H9 (cell line): ENCODE measurements around the gene RORB. TPM values are rescaled to one million over a fixed set of nuclear protein-coding genes. Genes with fewer than 3 reads are reported as not detected.

Source experiments
- DNase-seq: peaks from one replicate; pipeline ENCODE4 v3.0.0-alpha.2; 2017
- H2AFZ ChIP-seq: one replicate; pipeline ENCODE4 v1.6.1; 2013; ENCODE audit warnings: mild to moderate bottlenecking, low read length, control low read depth, moderate library complexity
- H2AK5ac ChIP-seq: 2 replicates; pipeline ENCODE4 v1.6.1; 2013; ENCODE audit warnings: low read length, control low read depth, mixed read lengths; ENCODE audit not compliant: insufficient read length
- H2BK120ac ChIP-seq: one replicate; pipeline ENCODE4 v1.6.1; 2013; ENCODE audit warnings: low read depth, mild to moderate bottlenecking, low read length, control low read depth, inconsistent platforms; ENCODE audit not compliant: poor library complexity, severe bottlenecking
- H2BK12ac ChIP-seq: 2 replicates; pipeline ENCODE4 v1.6.1; 2013; ENCODE audit warnings: low read length, control low read depth, mixed read lengths, low read depth; ENCODE audit not compliant: insufficient read length
- H2BK15ac ChIP-seq: 2 replicates; pipeline ENCODE4 v1.6.1; 2013; ENCODE audit warnings: low read depth, low read length, control low read depth
- H2BK20ac ChIP-seq: one replicate; pipeline ENCODE4 v1.6.1; 2013; ENCODE audit warnings: low read depth, mild to moderate bottlenecking, low read length, control low read depth, inconsistent platforms; ENCODE audit not compliant: poor library complexity, severe bottlenecking
- H2BK5ac ChIP-seq: 2 replicates; pipeline ENCODE4 v1.6.1; 2013; ENCODE audit warnings: low read length, control low read depth, mixed read lengths; ENCODE audit not compliant: insufficient read length
- H3K14ac ChIP-seq: 2 replicates; pipeline ENCODE4 v1.6.1; 2013; ENCODE audit warnings: low read length, control low read depth; ENCODE audit not compliant: insufficient read depth
- H3K18ac ChIP-seq: 2 replicates; pipeline ENCODE4 v1.6.1; 2013; ENCODE audit warnings: low read depth, mild to moderate bottlenecking, mixed read lengths, low read length, control low read depth; ENCODE audit not compliant: insufficient read length
- H3K23ac ChIP-seq: 2 replicates; pipeline ENCODE4 v1.6.1; 2013; ENCODE audit warnings: low read length, control low read depth, mixed read lengths, low read depth; ENCODE audit not compliant: insufficient read length
- H3K23me2 ChIP-seq: 2 replicates; pipeline ENCODE4 v1.6.1; 2013; ENCODE audit warnings: low read depth, mild to moderate bottlenecking, mixed read lengths, low read length, control low read depth; ENCODE audit not compliant: insufficient read length, poor library complexity, severe bottlenecking
- H3K27ac ChIP-seq: 2 replicates; pipeline ENCODE4 v1.5.1; 2013; ENCODE audit warnings: low read length, control low read depth, mixed read lengths, low read depth; ENCODE audit not compliant: insufficient read length
- H3K27me3 ChIP-seq: 2 replicates; pipeline ENCODE4 v1.6.1; 2013; ENCODE audit warnings: low read length, control low read depth, inconsistent platforms; ENCODE audit not compliant: insufficient read depth
- H3K4ac ChIP-seq: 2 replicates; pipeline ENCODE4 v1.6.1; 2013; ENCODE audit warnings: low read depth, mild to moderate bottlenecking, control low read depth, inconsistent platforms, low read length, moderate library complexity
- H3K4me1 ChIP-seq: 2 replicates; pipeline ENCODE4 v1.6.1; 2013; ENCODE audit warnings: low read length, control low read depth, inconsistent platforms; ENCODE audit not compliant: insufficient read depth
- H3K4me2 ChIP-seq: 2 replicates; pipeline ENCODE4 v1.6.1; 2013; ENCODE audit warnings: low read length, control low read depth, mixed read lengths; ENCODE audit not compliant: insufficient read length, insufficient read depth
- H3K56ac ChIP-seq: 2 replicates; pipeline ENCODE4 v1.6.1; 2013; ENCODE audit warnings: low read depth, mild to moderate bottlenecking, mixed read lengths, low read length, control low read depth; ENCODE audit not compliant: insufficient read length
- H3K79me1 ChIP-seq: 2 replicates; pipeline ENCODE4 v1.6.1; 2013; ENCODE audit warnings: low read depth, mild to moderate bottlenecking, moderate library complexity, low read length, control low read depth, inconsistent platforms; ENCODE audit not compliant: insufficient read depth, poor library complexity, severe bottlenecking
- H3K79me2 ChIP-seq: 2 replicates; pipeline ENCODE4 v1.6.1; 2013; ENCODE audit warnings: low read length, control low read depth, inconsistent platforms; ENCODE audit not compliant: insufficient read depth
- H3K9ac ChIP-seq: 2 replicates; pipeline ENCODE4 v1.6.1; 2013; ENCODE audit warnings: low read length, control low read depth, mixed read lengths; ENCODE audit not compliant: insufficient read length; ENCODE audit errors: extremely low read depth
- H3K9me3 ChIP-seq: one replicate; pipeline ENCODE4 v1.6.1; 2013; ENCODE audit warnings: low read depth, low read length, inconsistent platforms; ENCODE audit not compliant: control insufficient read depth
- H3T11ph ChIP-seq: one replicate; pipeline ENCODE4 v1.6.1; 2013; ENCODE audit warnings: mild to moderate bottlenecking, low read length, control low read depth, inconsistent platforms
- H4K20me1 ChIP-seq: one replicate; pipeline ENCODE4 v1.6.1; 2013; ENCODE audit not compliant: control insufficient read depth, insufficient read length, insufficient read depth
- H4K5ac ChIP-seq: 2 replicates; pipeline ENCODE4 v1.6.1; 2013; ENCODE audit warnings: low read depth, mild to moderate bottlenecking, mixed read lengths, low read length, control low read depth; ENCODE audit not compliant: insufficient read length
- H4K8ac ChIP-seq: replicated peaks from 2 replicates; pipeline ENCODE4 v1.6.1; 2013; ENCODE audit warnings: low read length, control low read depth, mixed read lengths, low read depth; ENCODE audit not compliant: insufficient read length
- H4K91ac ChIP-seq: 2 replicates; pipeline ENCODE4 v1.6.1; 2013; ENCODE audit warnings: low read depth, mild to moderate bottlenecking, moderate library complexity, mixed read lengths, low read length, control low read depth; ENCODE audit not compliant: insufficient read length
- H3K27ac Mint-ChIP-seq, 3 experiments: 2 replicates in 2 of 3; 3 replicates in 1 of 3; pipeline ENCODE4 v1.8.0; 2020 to 2021; ENCODE audit warnings: mixed read lengths in 3 of 3, mild to moderate bottlenecking in 1 of 3, moderate library complexity in 1 of 3
- H3K27me3 Mint-ChIP-seq: 2 replicates; pipeline ENCODE4 v1.8.0; 2021; ENCODE audit warnings: low read depth, mild to moderate bottlenecking, moderate library complexity, mixed read lengths
- H3K36me3 Mint-ChIP-seq, 3 experiments: 2 replicates in 2 of 3; 3 replicates in 1 of 3; pipeline ENCODE4 v1.8.0; 2020 to 2021; ENCODE audit warnings: low read depth in 3 of 3, mixed read lengths in 3 of 3; ENCODE audit not compliant: insufficient read depth in 1 of 3
- H3K4me1 Mint-ChIP-seq, 2 experiments: 2 replicates each; pipeline ENCODE4 v1.8.0; 2020; ENCODE audit warnings: mixed read lengths in 2 of 2
- H3K4me3 Mint-ChIP-seq, 2 experiments: 2 replicates in 1 of 2; 3 replicates in 1 of 2; pipeline ENCODE4 v1.8.0; 2020 to 2021; ENCODE audit warnings: mild to moderate bottlenecking in 2 of 2, mixed read lengths in 2 of 2, moderate library complexity in 1 of 2
- H3K9me3 Mint-ChIP-seq, 2 experiments: 2 replicates in 1 of 2; 3 replicates in 1 of 2; pipeline ENCODE4 v1.8.0; 2020; ENCODE audit warnings: mild to moderate bottlenecking in 2 of 2, mixed read lengths in 2 of 2, moderate library complexity in 1 of 2
- WGBS: extraction: QIAGEN DNeasy Blood & Tissue Kit; methylation state at CpG from one replicate; pipeline ENCODE4 v1.1.7; 2013; ENCODE audit warnings: missing lambda C conversion rate, low lambda C conversion rate, mixed read lengths; ENCODE audit not compliant: insufficient read length; ENCODE audit errors: extremely low coverage; 5-methylcytosine and 5-hydroxymethylcytosine counted together
- total RNA-seq: library from RNA; stranded (reverse); gene quantifications from 2 replicates; pipeline ENCODE4 v1.2.1, GENCODE V29; 2021
- TF ChIP-seq, protein P1 (sequence below): fragments of 200-600 bp; sonication (generic); conservative IDR thresholded peaks from 3 replicates; pipeline ENCODE4 v1.8.0; 2021; ENCODE audit warnings: antibody characterized with exemption, mild to moderate bottlenecking

RORB gene
- total RNA-seq, 1 experiment from 2014 or later: 0.31 TPM

DNA sequence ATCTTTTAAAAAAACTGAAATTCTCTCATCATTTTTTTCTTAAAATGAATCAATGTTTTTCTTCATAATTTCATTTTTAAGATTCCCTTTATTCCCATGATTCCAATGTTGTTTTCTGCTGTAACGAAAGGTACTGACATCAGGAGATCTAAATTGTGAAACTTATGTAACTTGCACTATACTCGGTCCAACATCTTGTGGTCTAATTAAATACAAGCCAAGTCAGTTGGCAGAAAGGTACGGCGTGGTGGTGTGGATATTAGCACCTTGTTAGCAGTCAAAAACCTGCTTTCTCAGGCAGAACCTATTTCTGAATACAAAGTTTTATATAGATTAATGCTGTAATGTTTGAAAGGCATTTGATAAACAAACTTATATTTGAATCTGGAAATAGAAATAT, 20.1 kb downstream of the RORB start:
- Histone ChIP-seq H2BK20ac (no peak overlapping the region), H3K27ac (no peak overlapping the region), H4K91ac (no peak overlapping the region), H3K9ac (no peak overlapping the region), H2BK5ac (no peak overlapping the region), H4K5ac (no peak overlapping the region), H2BK15ac (no peak overlapping the region), H3K4ac (no peak overlapping the region), H3K18ac (no peak overlapping the region), H2AFZ (no peak overlapping the region), H3K23ac (no peak overlapping the region), H3K23me2 (no peaks in the 10 kb centered on the region), H3T11ph (no peak overlapping the region), H3K4me2 (no peak overlapping the region), H3K79me2 (no peaks in the 10 kb centered on the region), H3K4me1 (no peaks in the 10 kb centered on the region), H2AK5ac (no peak overlapping the region), H3K14ac (no peak overlapping the region), H4K20me1 (no peaks in the 10 kb centered on the region), H2BK12ac (no peak overlapping the region), H3K27me3 (no peaks in the 10 kb centered on the region), H3K9me3 (no peaks in the 10 kb centered on the region), H3K56ac (no peak overlapping the region), H3K79me1 (no peaks in the 10 kb centered on the region), H2BK120ac (no peak overlapping the region), H4K8ac (no peak overlapping the region)
- no peaks in the 10 kb centered on the region for H3K27me3 Mint-ChIP-seq
- H3K27ac Mint-ChIP-seq: no peak overlapping the region
- WGBS: no CpG with 5 or more reads among the region's 4 CpGs
- TF ChIP-seq, protein P1, sequence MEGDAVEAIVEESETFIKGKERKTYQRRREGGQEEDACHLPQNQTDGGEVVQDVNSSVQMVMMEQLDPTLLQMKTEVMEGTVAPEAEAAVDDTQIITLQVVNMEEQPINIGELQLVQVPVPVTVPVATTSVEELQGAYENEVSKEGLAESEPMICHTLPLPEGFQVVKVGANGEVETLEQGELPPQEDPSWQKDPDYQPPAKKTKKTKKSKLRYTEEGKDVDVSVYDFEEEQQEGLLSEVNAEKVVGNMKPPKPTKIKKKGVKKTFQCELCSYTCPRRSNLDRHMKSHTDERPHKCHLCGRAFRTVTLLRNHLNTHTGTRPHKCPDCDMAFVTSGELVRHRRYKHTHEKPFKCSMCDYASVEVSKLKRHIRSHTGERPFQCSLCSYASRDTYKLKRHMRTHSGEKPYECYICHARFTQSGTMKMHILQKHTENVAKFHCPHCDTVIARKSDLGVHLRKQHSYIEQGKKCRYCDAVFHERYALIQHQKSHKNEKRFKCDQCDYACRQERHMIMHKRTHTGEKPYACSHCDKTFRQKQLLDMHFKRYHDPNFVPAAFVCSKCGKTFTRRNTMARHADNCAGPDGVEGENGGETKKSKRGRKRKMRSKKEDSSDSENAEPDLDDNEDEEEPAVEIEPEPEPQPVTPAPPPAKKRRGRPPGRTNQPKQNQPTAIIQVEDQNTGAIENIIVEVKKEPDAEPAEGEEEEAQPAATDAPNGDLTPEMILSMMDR: no peak
- H3K4me3 Mint-ChIP-seq: no peak overlapping the region
- H3K4me1 Mint-ChIP-seq: 0 out of 4 replicates have a peak, but pooled peaks cover 0 to 3% of the 10 kb centered on the region in 2 experiments
- H3K9me3 Mint-ChIP-seq: no peaks in the 10 kb centered on the region
- H3K36me3 Mint-ChIP-seq: no peaks in the 10 kb centered on the region
- no peak for DNase-seq
